Panc1 (cell line): Measurements from ENCODE around the gene BOLA2B. TPM values are rescaled to one million over a fixed set of nuclear protein-coding genes. Genes with fewer than 3 reads are reported as not detected.

ENCODE experiments used
- ATAC-seq: fragments of 200-7000 bp; cut with Tn5 transposase; 2 replicates; pipeline ENCODE4 v1.9.1; 2020; ENCODE audit warnings: mild to moderate bottlenecking, moderate library complexity
- BruUV-seq: library from RNA; stranded (reverse); fragments of 400-500 nt; replicated peaks from 2 replicates; lab custom pipeline; 2021; lab: Mats Ljungman, UMichigan
- CTCF ChIA-PET: fragments of 300-600 bp; sonication (Branson Sonifier 250); formaldehyde crosslinking; loops from one replicate; lab custom pipeline; 2022; ENCODE audit warnings: antibody characterized with exemption; lab: Charles Lee
- POLR2A ChIA-PET: fragments of 300-600 bp; sonication (Branson Sonifier 250); formaldehyde crosslinking; loops from one replicate; lab custom pipeline; 2022; ENCODE audit warnings: antibody characterized with exemption; lab: Charles Lee
- DNase-seq: peaks from one replicate; pipeline ENCODE4 v3.0.0-alpha.2; 2010; ENCODE audit warnings: low read depth, low spot score
- H3K27ac ChIP-seq: 2 replicates; pipeline ENCODE4 v1.5.1; 2011; ENCODE audit warnings: mild to moderate bottlenecking, low read length, inconsistent platforms
- H3K27me3 ChIP-seq: fragments of 200-500 bp; sonication (Bioruptor generic); 2 replicates; pipeline ENCODE4 v1.6.0; 2014; ENCODE audit warnings: low read length, inconsistent platforms; ENCODE audit not compliant: control insufficient read depth, insufficient read depth
- H3K36me3 ChIP-seq: fragments of 200-500 bp; sonication (Bioruptor generic); 2 replicates; pipeline ENCODE4 v1.5.1; 2014; ENCODE audit warnings: inconsistent platforms, mild to moderate bottlenecking, low read length, moderate library complexity; ENCODE audit not compliant: control insufficient read depth, insufficient read depth
- H3K4me1 ChIP-seq: 2 replicates; pipeline ENCODE4 v1.5.1; 2011; ENCODE audit warnings: inconsistent platforms, mild to moderate bottlenecking, low read length, moderate library complexity; ENCODE audit not compliant: control insufficient read depth, insufficient read depth
- H3K4me3 ChIP-seq, 2 experiments: 2 replicates each; pipeline ENCODE4 v1.5.1; 2011 to 2012; ENCODE audit warnings: low read depth in 2 of 2, low read length in 2 of 2, mild to moderate bottlenecking in 2 of 2, inconsistent platforms in 1 of 2, moderate library complexity in 1 of 2
- H3K9me3 ChIP-seq: fragments of 200-500 bp; sonication (Bioruptor generic); 2 replicates; pipeline ENCODE4 v1.5.1; 2014; ENCODE audit warnings: low read depth, mild to moderate bottlenecking, inconsistent platforms, low read length, moderate library complexity; ENCODE audit not compliant: control insufficient read depth, insufficient read depth
- CTCF ChIP-seq: fragments of 450-650 bp; IDR thresholded peaks from 2 replicates; pipeline ENCODE4 v1.5.1; 2017; ENCODE audit warnings: mild to moderate bottlenecking
- POLR2AphosphoS5 ChIP-seq: IDR thresholded peaks from 2 replicates; pipeline ENCODE4 v1.6.1; 2012; ENCODE audit warnings: mild to moderate bottlenecking, low read depth, low read length, moderate library complexity
- SIN3A ChIP-seq: IDR thresholded peaks from 2 replicates; pipeline ENCODE4 v1.6.1; 2012; ENCODE audit warnings: low read depth, mild to moderate bottlenecking, low read length, moderate library complexity, borderline replicate concordance; ENCODE audit not compliant: insufficient read depth
- TCF7L2 ChIP-seq: IDR thresholded peaks from 2 replicates; pipeline ENCODE4 v1.6.1; 2011; ENCODE audit warnings: mild to moderate bottlenecking, low read depth, low read length, inconsistent platforms
- in situ Hi-C: cut with HindIII; loops from 2 replicates; pipeline ENCODE4 v1.10.0; 2016; ENCODE audit warnings: low sequenced_read_pairs, low pct_unique_long_range_greater_than_20kb
- intact Hi-C: fragments of 100-400 bp; cut with micrococcal nuclease; formaldehyde crosslinking; loops from one replicate; pipeline ENCODE4 v1.10.0; 2022; ENCODE audit not compliant: unreplicated experiment
- total RNA-seq: library from RNA; stranded (reverse); gene quantifications from one replicate; pipeline ENCODE4 v1.2.1, GENCODE V29; 2021; ENCODE audit not compliant: unreplicated experiment
- TF ChIP-seq, protein P1 (sequence below), 2 experiments: IDR thresholded peaks; 2 replicates each; pipeline ENCODE4 v1.6.1; 2011 to 2012; ENCODE audit warnings: low read depth in 2 of 2, control low read depth in 1 of 2, low read length in 1 of 2, mild to moderate bottlenecking in 1 of 2, moderate library complexity in 1 of 2; ENCODE audit not compliant: insufficient read depth in 1 of 2

Gene BOLA2B
- total RNA-seq, 1 experiment from 2014 or later: 178 TPM

DNA sequence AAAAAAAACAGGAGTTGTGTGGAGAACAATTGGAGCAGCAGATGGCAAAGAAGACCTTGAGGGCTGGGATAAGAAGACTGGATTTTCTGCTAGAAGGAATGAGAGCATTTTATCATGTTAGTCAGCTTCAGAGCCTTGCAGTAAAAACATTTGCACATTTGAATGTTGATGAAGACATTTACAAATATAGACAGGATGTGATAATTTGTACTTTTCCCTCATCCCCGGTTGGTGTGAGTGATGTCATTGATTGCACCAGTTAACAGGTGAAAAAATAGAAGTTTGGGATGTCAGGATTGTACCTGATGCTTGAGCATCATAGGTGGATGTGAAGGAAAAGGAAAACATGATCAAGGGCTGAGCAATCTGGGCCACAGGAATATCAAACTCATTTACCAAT, 47.8 kb downstream of the BOLA2B start:
- H3K27me3 ChIP-seq: no peaks in the 10 kb centered on the region
- H3K4me3 ChIP-seq: no peak overlapping the region
- POLR2A ChIA-PET: no interaction called here
- DNase-seq (no peak), ATAC-seq (no peak)
- in situ Hi-C loops: no loop called here
- H3K4me1 ChIP-seq: no peaks in the 10 kb centered on the region
- no TSS peak for BruUV-seq
- TF ChIP-seq POLR2AphosphoS5 (no peak), SIN3A (no peak), CTCF (no peak), TCF7L2 (no peak)
- TF ChIP-seq, protein P1, sequence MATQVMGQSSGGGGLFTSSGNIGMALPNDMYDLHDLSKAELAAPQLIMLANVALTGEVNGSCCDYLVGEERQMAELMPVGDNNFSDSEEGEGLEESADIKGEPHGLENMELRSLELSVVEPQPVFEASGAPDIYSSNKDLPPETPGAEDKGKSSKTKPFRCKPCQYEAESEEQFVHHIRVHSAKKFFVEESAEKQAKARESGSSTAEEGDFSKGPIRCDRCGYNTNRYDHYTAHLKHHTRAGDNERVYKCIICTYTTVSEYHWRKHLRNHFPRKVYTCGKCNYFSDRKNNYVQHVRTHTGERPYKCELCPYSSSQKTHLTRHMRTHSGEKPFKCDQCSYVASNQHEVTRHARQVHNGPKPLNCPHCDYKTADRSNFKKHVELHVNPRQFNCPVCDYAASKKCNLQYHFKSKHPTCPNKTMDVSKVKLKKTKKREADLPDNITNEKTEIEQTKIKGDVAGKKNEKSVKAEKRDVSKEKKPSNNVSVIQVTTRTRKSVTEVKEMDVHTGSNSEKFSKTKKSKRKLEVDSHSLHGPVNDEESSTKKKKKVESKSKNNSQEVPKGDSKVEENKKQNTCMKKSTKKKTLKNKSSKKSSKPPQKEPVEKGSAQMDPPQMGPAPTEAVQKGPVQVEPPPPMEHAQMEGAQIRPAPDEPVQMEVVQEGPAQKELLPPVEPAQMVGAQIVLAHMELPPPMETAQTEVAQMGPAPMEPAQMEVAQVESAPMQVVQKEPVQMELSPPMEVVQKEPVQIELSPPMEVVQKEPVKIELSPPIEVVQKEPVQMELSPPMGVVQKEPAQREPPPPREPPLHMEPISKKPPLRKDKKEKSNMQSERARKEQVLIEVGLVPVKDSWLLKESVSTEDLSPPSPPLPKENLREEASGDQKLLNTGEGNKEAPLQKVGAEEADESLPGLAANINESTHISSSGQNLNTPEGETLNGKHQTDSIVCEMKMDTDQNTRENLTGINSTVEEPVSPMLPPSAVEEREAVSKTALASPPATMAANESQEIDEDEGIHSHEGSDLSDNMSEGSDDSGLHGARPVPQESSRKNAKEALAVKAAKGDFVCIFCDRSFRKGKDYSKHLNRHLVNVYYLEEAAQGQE (IDR thresholded peaks at IDR 0.05; ENCODE audit: insufficient read depth in 1 of 2, low read depth in 2 of 2, low read length in 1 of 2): no peak
- intact Hi-C loops: no loop called here
- H3K27ac ChIP-seq: no peak overlapping the region
- H3K9me3 ChIP-seq: peaks cover 5% of the 10 kb centered on the region; the same call in 1 of the 2 replicates
- CTCF ChIA-PET: no interaction called here
- no peaks in the 10 kb centered on the region for H3K36me3 ChIP-seq

DNA sequence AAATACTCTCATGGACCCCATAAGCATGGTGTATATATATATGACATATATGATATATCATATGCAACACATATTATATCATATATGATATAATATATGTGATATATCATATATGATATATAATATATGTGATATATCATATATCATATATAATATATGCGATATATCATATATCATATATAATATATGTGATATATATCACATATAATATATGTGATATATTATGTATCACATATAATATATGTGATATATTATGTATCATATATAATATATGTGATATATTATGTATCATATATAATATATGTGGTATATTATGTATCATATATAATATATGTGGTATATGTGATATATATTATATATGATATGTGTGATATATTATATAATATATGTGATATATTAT, 48.5 kb downstream of the BOLA2B start:
- DNase-seq (no peak), ATAC-seq (no peak)
- H3K9me3 ChIP-seq: peaks cover 5% of the 10 kb centered on the region; the same call in 1 of the 2 replicates
- in situ Hi-C loops (no loop called here), intact Hi-C loops (no loop called here)
- ChIA-PET POLR2A (no interaction called here), CTCF (no interaction called here)
- H3K36me3 ChIP-seq: no peaks in the 10 kb centered on the region
- TF ChIP-seq, protein P1 (IDR thresholded peaks at IDR 0.05; ENCODE audit: insufficient read depth in 1 of 2, low read depth in 2 of 2, low read length in 1 of 2): no peak
- TF ChIP-seq SIN3A: no peak
- no peak for TF ChIP-seq CTCF
- no peak for TF ChIP-seq POLR2AphosphoS5
- no peak for TF ChIP-seq TCF7L2
- BruUV-seq: no TSS peak
- H3K27me3 ChIP-seq: no peaks in the 10 kb centered on the region
- no peaks in the 10 kb centered on the region for H3K4me1 ChIP-seq
- H3K4me3 ChIP-seq: no peak overlapping the region
- no peak overlapping the region for H3K27ac ChIP-seq
